Right atrium auricular region (tissue), 2 donors: ENCODE measurements around the gene ANKRD33B. TPM values are rescaled to one million over a fixed set of nuclear protein-coding genes. Genes with fewer than 3 reads are reported as not detected.
A peak's percentile ranks its signal among the peaks of the same experiment; 100 is the strongest.

Experiments used
- DNase-seq: peaks from one replicate; pipeline ENCODE4 v3.0.0-alpha.2; 2019; ENCODE audit warnings: low spot score
- H3K27ac ChIP-seq, 2 donors: fragments of 200-600 bp; sonication (generic); 1 replicate in 1 of 2; 2 replicates in 1 of 2; pipeline ENCODE4 v1.5.1; 2016 to 2019
- H3K27me3 ChIP-seq, 2 donors: fragments of 200-600 bp; sonication (generic); one replicate each; pipeline versions ENCODE4 v1.5.1 to v1.6.0; 2017 to 2019
- H3K36me3 ChIP-seq: fragments of 200-600 bp; sonication (generic); one replicate; pipeline ENCODE4 v1.5.1; 2016
- H3K4me1 ChIP-seq, 2 donors: fragments of 200-600 bp; sonication (generic); one replicate each; pipeline versions ENCODE4 v1.5.1 to v1.6.0; 2017 to 2019
- H3K4me3 ChIP-seq, 2 donors: fragments of 200-600 bp; sonication (generic); 1 replicate in 1 of 2; 2 replicates in 1 of 2; pipeline ENCODE4 v1.5.1; 2017 to 2019; ENCODE audit warnings: mild to moderate bottlenecking in 1 of 2, moderate library complexity in 1 of 2
- H3K9me3 ChIP-seq, 2 donors: fragments of 200-600 bp; sonication (generic); one replicate each; pipeline ENCODE4 v1.5.1; 2019
- CTCF ChIP-seq, 2 donors: fragments of 200-600 bp; sonication (generic); IDR thresholded peaks; one replicate each; pipeline ENCODE4 v1.5.1; 2019; ENCODE audit warnings: antibody characterized with exemption in 2 of 2
- total RNA-seq, 2 donors: library from RNA; depleted of rRNA; stranded (reverse); fragments of >200 nt; gene quantifications; one replicate each; pipeline ENCODE4 v1.1.0, GENCODE V29; 2016

ANKRD33B gene
- total RNA-seq, 2 donors from 2014 or later, result 1.2 to 4.7 TPM

DNA sequence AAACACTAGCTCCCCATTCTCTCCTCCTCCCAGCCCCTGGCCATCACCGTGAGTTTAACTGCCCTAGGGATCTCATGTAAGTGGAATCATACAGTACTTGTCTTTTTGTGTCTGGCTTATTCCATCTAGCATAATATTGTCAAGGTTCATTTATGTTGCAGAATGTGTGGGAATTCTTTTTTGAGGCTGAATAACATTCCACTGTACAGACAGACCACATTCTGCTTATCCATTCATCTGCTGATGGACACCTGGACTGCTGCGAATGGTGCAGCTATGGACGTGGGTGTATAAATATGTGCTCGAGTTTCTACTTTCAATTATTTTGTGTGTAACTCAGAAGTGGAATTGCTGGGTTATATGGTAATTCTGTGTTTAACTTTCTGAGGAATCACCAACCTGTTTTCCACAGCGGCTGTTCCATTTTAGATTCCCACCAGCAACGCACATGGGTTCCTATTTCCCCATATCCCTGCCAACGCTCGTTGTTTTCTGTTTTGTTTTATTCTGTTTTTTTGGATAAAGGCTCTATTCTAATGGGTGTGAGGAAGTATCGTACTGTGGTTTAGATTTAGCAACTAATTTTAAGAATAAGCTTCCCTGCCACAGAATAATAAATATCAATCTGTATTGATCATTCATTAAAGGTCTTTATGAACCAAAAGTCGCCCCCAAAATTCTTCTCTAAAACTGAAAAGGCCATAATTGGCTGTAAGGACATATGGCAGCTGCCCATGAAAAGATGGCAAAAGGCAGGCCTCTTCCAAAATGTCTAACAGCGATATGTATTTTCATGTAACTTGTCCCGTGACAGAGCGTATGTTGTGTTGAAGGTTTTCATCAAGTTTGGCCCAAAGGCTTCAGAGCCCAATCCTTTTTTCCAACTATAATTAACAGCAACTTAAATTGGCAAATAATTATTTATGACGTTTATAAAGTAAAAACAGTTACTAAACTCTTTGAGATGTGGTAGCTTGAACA, 126.9 kb downstream of the ANKRD33B start:
- H3K27ac ChIP-seq, result no peak overlapping the region
- no peaks in the 10 kb centered on the region for H3K27me3 ChIP-seq
- H3K36me3 ChIP-seq, result no peaks in the 10 kb centered on the region
- no peak for TF ChIP-seq CTCF (IDR thresholded peaks at IDR 0.05)
- H3K9me3 ChIP-seq, result no peaks in the 10 kb centered on the region
- no peak overlapping the region for H3K4me3 ChIP-seq
- H3K4me1 ChIP-seq, result peaks cover 0 to 20% of the 10 kb centered on the region in 2 donors
- DNase-seq, result no peak

DNA sequence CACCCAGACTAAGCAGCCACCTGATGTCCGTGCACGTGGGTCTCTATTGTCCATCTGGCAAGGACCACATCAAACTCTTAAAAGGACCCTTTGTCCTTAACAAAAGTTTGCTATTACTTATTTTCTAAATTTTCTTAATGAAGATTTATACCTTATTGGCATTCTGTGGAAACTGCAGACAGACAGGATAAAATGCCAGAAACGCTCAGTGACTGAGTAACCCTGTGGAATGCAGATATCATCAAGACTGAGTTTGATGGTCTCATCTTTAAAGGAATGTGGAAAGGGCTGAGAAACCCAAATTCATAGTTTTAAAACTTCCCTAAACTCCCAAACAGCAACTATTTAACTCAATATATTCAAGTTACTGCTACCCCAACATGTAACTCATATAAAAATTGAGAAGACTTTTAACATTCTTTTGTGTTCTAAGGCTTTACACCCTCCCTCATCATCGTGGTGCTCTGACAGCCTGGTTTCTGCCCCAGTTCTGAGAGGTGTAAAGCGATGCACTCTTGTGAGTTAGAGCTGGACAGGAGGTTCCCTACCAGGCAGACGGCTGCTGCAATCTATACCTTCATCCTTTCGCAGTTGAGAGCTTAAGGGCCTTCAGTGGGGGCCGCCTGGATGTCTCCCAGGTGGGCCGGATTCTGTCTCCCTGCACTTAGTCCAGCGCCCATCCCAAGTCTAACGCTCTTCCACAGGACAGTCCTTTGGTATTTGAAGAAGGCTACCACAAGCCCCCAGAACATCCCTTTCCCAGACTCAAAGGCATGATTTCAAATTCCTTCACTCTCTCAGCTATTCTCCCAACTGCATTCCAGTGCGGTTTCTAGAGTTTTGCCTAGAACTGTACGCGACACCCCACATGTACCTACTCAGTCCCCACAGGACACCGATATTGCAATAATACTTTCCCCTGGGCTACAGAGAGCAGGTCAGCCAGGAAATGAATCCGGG, 128.2 kb downstream of the ANKRD33B start:
- H3K27ac ChIP-seq, result no peak overlapping the region
- no peaks in the 10 kb centered on the region for H3K27me3 ChIP-seq
- no peak for DNase-seq
- TF ChIP-seq CTCF (IDR thresholded peaks at IDR 0.05), result no peak
- H3K9me3 ChIP-seq, result no peaks in the 10 kb centered on the region
- peaks cover 0 to 20% of the 10 kb centered on the region in 2 donors for H3K4me1 ChIP-seq
- H3K36me3 ChIP-seq, result no peaks in the 10 kb centered on the region
- H3K4me3 ChIP-seq, result no peak overlapping the region

- H3K9me3 ChIP-seq, result no peaks in the 10 kb centered on the region
- peak; percentile 75 to 90 for TF ChIP-seq CTCF (IDR thresholded peaks at IDR 0.05)
- H3K4me1 ChIP-seq, result peaks cover 0 to 13% of the 10 kb centered on the region in 2 donors
- peak; percentile 79 for DNase-seq
- no peaks in the 10 kb centered on the region for H3K27me3 ChIP-seq
- H3K27ac ChIP-seq, result no peak overlapping the region
- no peak overlapping the region for H3K4me3 ChIP-seq
- no peaks in the 10 kb centered on the region for H3K36me3 ChIP-seq
Measured at GRCh38 chr5:10695055-10695649, 131.3 kb downstream of the ANKRD33B start.

DNA sequence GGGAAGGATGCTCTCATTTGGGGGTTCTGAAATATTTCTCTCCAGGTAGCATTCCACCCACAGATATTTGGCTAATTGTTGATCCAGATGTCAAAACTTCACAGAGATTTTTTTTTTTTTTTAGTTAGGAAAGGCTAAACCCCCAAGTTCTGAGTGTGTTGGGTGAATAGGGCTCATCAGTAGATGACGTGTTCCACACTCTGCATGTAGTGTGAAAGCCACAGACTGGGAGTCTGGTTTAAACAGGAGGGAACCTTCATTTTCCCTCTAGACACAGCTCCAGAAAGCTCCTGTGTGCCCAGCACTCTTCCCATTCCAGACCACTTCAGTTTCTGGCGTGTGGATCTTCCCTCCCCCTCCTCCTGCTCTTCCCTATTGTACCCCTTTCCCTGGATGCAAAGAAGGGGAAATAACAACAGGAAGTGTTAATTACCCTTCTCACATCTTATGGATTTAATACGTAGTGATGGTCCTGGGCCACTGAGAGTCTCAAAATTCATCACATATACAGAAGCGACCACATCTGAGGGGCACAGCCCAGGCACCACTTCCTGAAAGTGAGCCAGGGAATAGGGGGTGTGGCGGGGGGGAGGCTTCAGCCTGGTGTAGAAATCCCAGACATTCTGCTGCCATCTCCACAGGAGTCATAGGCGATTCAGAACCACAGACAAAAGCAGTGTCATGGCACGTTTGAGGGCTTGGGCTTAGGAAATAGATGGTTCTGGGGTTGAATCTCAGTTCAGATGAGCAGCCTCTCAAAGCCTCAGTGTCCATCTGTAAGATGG, 132.1 kb downstream of the ANKRD33B start:
- H3K36me3 ChIP-seq, result no peaks in the 10 kb centered on the region
- TF ChIP-seq CTCF (IDR thresholded peaks at IDR 0.05), result no peak
- H3K27me3 ChIP-seq, result no peaks in the 10 kb centered on the region
- H3K4me3 ChIP-seq, result no peak overlapping the region
- no peak for DNase-seq
- no peak overlapping the region for H3K27ac ChIP-seq
- peaks cover 0 to 15% of the 10 kb centered on the region in 2 donors for H3K4me1 ChIP-seq
- no peaks in the 10 kb centered on the region for H3K9me3 ChIP-seq
